Heart left ventricle (tissue), 13 donors: ENCODE data around the gene EFHD2.

ENCODE experiments used
- POLR2A ChIP-seq, 2 donors: fragments of 450-650 bp; IDR thresholded peaks; one replicate each; pipeline ENCODE4 v1.6.1; 2017; ENCODE audit warnings: antibody characterized with exemption in 2 of 2, mild to moderate bottlenecking in 2 of 2, moderate library complexity in 2 of 2
- TF ChIP-seq, protein P1 (sequence below), 12 donors: fragments of 200-600 bp; sonication (generic) in 4 of 12; IDR thresholded peaks; one replicate each; pipeline versions ENCODE4 v1.5.0 to v1.8.0; 2018 to 2022; ENCODE audit warnings: antibody characterized with exemption in 12 of 12, mild to moderate bottlenecking in 5 of 12
- donor health status: ischemic (EF 13 %, LVEDD 7.1; RV severe dilation, severe dysfunction).
- donor health status: DM: no; HTN: yes; CAD: no.
- donor health status: DM: no; HTN: no; CAD: no.
- donor health status: ischemic (EF 25% LVEDD 6.9; RV normal size, moderate dysfunction).
- donor health status: ischemic (EF 25% LVEDD 5.7; RV mildly dilated, moderate dysfunction).
- donor health status: ischemic (EF 35%, LVEDD 5.7; RV mildly dilated, moderate dysfunction).
- donor health status: nonischemic (EF 11% LVEDD 7.7; RV severe dilation, severe dysfunction).
- donor health status: DM: yes; HTN: yes; CAD: no.
- donor health status: PGD.
- donor health status: ischemic (EF 29% LVEDD 5.4; RV normal size, mild dysfunction).
- donor health status: nonischemic (EF 23%, LVEDD 6.1; RV moderate dilation, normal function).

DNA sequence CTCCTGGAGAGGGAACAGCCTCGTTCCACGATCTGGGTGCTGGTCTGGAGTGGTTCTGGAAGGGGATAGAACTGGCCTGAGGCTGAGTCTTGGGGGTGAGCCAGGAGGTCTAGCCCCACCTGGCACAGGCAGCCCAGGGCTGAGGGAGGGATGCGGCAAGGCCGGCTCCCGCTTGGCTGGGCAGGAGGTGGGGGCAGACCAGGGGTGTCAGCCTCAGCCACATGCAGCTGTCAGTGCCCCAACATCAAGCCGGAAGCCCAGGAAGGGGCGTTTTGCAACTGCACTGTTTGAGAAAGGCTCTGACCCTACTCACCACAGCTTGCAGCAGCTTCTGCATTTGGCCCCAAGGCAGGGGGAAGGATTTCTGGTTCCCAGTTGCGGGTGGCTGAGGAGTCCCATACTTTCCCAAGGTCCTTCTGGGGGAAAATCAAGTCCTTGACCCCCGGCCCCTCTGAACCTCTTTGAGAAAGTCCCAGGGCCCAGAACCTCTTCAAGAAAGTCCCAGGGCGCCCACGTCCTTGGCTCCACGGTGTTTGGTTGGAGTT, 2.0 kb downstream of the EFHD2 start:
- TF ChIP-seq, protein P1, sequence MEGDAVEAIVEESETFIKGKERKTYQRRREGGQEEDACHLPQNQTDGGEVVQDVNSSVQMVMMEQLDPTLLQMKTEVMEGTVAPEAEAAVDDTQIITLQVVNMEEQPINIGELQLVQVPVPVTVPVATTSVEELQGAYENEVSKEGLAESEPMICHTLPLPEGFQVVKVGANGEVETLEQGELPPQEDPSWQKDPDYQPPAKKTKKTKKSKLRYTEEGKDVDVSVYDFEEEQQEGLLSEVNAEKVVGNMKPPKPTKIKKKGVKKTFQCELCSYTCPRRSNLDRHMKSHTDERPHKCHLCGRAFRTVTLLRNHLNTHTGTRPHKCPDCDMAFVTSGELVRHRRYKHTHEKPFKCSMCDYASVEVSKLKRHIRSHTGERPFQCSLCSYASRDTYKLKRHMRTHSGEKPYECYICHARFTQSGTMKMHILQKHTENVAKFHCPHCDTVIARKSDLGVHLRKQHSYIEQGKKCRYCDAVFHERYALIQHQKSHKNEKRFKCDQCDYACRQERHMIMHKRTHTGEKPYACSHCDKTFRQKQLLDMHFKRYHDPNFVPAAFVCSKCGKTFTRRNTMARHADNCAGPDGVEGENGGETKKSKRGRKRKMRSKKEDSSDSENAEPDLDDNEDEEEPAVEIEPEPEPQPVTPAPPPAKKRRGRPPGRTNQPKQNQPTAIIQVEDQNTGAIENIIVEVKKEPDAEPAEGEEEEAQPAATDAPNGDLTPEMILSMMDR (IDR thresholded peaks at IDR 0.05), result no peak
- no peak for TF ChIP-seq POLR2A (IDR thresholded peaks at IDR 0.05)
